ENCODE measurements around the gene FKBP5. TPM values are rescaled to one million over a fixed set of nuclear protein-coding genes. Genes with fewer than 3 reads are reported as not detected.

Gene FKBP5
- polyA plus RNA-seq, 1 donor from 2014 or later, result 1.2 TPM

GRCh38 chr6:35650015-35650414, 38.7 kb downstream of the FKBP5 start:
- TF ChIP-seq MXI1 (conservative IDR thresholded peaks at IDR 0.05; ENCODE audit: poor library complexity, severe bottlenecking) (no peak), REST (IDR thresholded peaks at IDR 0.05; ENCODE audit: borderline replicate concordance) (no peak), EP300 (conservative IDR thresholded peaks at IDR 0.05; ENCODE audit: poor library complexity, severe bottlenecking) (no peak), RAD21 (conservative IDR thresholded peaks at IDR 0.05) (no peak), POLR2AphosphoS5 (IDR thresholded peaks at IDR 0.05) (no peak), EZH2 (IDR thresholded peaks at IDR 0.05; ENCODE audit: borderline replicate concordance, insufficient read depth, low read length, poor library complexity, severe bottlenecking) (no peak), CTCF (IDR thresholded peaks at IDR 0.05; ENCODE audit: poor library complexity, severe bottlenecking) (no peak), SMC3 (conservative IDR thresholded peaks at IDR 0.05; ENCODE audit: poor library complexity) (no peak), TAF1 (IDR thresholded peaks at IDR 0.05; ENCODE audit: low read depth) (no peak)
- Histone ChIP-seq H3K27me3 (ENCODE audit: insufficient read depth, low read depth, low read length) (no peaks in the 10 kb centered on the region), H3K9ac (ENCODE audit: low read length) (no peak overlapping the region), H3K36me3 (ENCODE audit: insufficient read depth, low read length) (no peaks in the 10 kb centered on the region), H4K20me1 (ENCODE audit: insufficient read depth) (no peaks in the 10 kb centered on the region), H3K4me3 (ENCODE audit: low read length) (no peak overlapping the region), H3F3A (ENCODE audit: insufficient read depth, low read length, poor library complexity, severe bottlenecking) (no peaks in the 10 kb centered on the region), H3K27ac (ENCODE audit: low read length) (no peak overlapping the region), H2AFZ (ENCODE audit: low read depth, low read length) (no peak overlapping the region), H3K79me2 (replicated peaks; ENCODE audit: insufficient read depth, low read length) (no peaks in the 10 kb centered on the region), H3K4me2 (ENCODE audit: low read length) (no peak overlapping the region), H3K9me2 (ENCODE audit: insufficient read depth, low read length) (no peaks in the 10 kb centered on the region), H3K9me3 (ENCODE audit: low read length) (no peaks in the 10 kb centered on the region)

DNA sequence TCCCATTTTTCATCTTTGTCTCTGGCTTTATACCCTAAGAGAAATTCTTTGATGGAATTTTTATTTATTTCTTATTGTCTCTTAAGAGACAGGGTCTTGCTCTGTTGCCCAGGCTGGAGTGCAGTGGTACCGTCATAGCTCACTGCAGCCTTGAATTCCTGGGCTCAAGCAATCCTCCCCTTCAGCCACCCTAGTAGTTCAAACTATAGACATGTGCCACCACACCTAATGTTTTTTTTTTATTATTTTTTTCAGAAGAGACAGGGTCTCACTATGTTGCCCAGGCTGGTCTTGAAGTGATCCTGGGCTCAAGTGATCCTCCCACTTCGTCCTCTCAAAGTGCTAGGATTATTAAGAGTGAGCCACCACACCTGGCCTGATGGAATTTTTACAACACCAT, 40.5 kb downstream of the FKBP5 start:
- no peaks in the 10 kb centered on the region for H3K27me3 ChIP-seq (ENCODE audit: insufficient read depth, low read depth, low read length)
- H3K4me3 ChIP-seq (ENCODE audit: low read length), result no peak overlapping the region
- H3K4me2 ChIP-seq (ENCODE audit: low read length), result no peak overlapping the region
- H3F3A ChIP-seq (ENCODE audit: insufficient read depth, low read length, poor library complexity, severe bottlenecking), result no peaks in the 10 kb centered on the region
- no peaks in the 10 kb centered on the region for H3K79me2 ChIP-seq (replicated peaks; ENCODE audit: insufficient read depth, low read length)
- no peaks in the 10 kb centered on the region for H3K36me3 ChIP-seq (ENCODE audit: insufficient read depth, low read length)
- H3K27ac ChIP-seq (ENCODE audit: low read length), result no peak overlapping the region
- no peaks in the 10 kb centered on the region for H3K9me3 ChIP-seq (ENCODE audit: low read length)
- no peak overlapping the region for H3K9ac ChIP-seq (ENCODE audit: low read length)
- no peaks in the 10 kb centered on the region for H3K9me2 ChIP-seq (ENCODE audit: insufficient read depth, low read length)
- TF ChIP-seq TAF1 (IDR thresholded peaks at IDR 0.05; ENCODE audit: low read depth) (no peak), SMC3 (conservative IDR thresholded peaks at IDR 0.05; ENCODE audit: poor library complexity) (no peak), EP300 (conservative IDR thresholded peaks at IDR 0.05; ENCODE audit: poor library complexity, severe bottlenecking) (no peak), RAD21 (conservative IDR thresholded peaks at IDR 0.05) (no peak), POLR2AphosphoS5 (IDR thresholded peaks at IDR 0.05) (no peak), REST (IDR thresholded peaks at IDR 0.05; ENCODE audit: borderline replicate concordance) (no peak), EZH2 (IDR thresholded peaks at IDR 0.05; ENCODE audit: borderline replicate concordance, insufficient read depth, low read length, poor library complexity, severe bottlenecking) (no peak), MXI1 (conservative IDR thresholded peaks at IDR 0.05; ENCODE audit: poor library complexity, severe bottlenecking) (no peak), CTCF (IDR thresholded peaks at IDR 0.05; ENCODE audit: poor library complexity, severe bottlenecking) (no peak)
- no peak overlapping the region for H2AFZ ChIP-seq (ENCODE audit: low read depth, low read length)
- H4K20me1 ChIP-seq (ENCODE audit: insufficient read depth), result no peaks in the 10 kb centered on the region

Data from neural cell (in vitro differentiated cells).